Measurements from ENCODE around the gene GLCCI1.

Gene GLCCI1

DNA sequence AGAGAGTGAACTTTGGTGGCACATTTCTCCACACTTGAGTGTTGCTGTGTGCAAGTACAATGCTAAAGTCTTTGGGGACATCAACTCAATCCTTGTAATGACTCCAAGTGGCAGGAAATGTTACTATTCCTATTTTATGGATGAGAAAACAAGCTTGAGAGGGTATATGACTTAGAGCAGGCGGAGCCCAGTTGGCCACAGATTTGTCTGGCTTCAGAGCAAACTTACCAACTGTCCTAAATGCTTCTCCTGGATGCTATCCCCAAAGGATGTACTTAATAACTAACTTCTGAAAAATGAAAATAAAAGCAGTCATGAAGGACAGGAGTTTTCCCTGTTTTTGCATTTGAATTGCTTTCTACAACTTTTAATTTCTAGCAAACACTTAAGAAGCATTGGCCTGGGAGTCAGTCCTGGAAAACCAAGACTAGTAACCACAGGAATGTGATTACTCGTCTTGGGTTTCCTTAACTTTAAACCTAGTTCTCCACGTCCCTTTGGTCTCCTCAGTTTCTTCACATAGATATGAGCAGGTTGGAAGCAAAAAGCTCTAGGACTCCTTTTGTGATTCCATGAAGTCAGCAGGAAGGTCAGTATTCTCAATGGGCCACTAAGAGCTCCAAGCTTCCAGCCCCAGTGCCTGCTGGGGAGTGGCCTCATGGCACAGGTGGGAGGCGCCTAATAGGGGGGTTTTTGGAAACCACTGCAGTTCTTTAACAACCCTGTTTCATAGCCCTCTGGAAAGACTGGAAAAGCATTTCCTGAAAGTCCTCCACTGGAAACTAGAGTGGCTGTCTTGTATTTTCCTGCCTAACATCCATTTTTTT lies 140.8 kb downstream of the GLCCI1 start:
- no peak for DNase-seq

DNA sequence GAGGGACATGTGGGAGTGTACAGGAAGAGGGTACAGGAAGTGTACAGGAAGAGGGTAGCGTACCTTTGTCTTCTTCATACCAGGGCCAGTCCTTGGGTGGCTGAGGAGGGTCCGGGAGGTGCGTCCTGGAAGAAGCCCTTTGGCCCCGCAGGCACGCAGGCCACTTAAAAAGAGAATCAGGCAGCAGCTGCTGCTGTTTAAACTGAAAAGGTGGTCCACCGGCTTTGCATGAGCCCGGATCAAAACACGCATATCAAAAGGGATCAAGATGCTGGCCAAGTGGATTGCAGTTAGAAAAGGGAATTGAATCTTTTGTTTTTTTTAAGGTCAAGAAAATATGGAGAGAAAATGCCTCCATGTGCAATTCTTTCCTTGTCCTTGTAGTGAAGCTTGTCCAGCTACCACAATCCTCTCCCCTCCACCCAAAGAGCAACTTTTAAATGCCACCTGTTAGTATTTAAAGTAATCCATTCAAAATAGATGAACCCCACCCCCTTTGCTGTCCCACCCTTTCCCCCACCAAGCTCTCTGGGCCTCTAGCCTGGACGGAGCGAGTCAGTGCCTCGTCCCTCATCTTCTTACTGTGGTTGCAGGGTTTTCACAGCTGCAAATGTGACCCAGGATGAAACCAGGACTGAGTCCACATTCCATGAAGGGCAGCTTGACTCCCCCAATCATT lies 142.8 kb downstream of the GLCCI1 start:
- DNase-seq: no peak

DNA sequence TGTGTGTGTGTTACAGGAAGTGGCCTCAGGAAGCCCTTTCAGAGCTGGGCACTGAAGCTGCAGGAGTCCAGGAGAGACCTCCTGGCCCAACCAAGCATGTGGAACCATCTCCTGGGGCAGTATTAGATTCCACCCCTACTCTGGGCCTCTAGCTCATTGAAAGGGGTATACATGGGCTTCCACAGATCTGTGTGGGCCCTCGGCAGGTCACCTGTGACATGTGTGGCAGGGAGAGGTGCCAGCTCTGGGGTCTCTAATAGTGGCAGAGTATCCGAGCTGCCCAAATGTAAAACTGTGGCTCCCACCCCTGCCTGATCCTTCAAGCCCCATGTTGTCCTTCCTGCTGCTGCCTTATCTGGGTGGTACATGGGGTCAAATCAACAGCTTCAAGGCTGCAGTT lies 144.1 kb downstream of the GLCCI1 start:
- no peak for DNase-seq

DNA sequence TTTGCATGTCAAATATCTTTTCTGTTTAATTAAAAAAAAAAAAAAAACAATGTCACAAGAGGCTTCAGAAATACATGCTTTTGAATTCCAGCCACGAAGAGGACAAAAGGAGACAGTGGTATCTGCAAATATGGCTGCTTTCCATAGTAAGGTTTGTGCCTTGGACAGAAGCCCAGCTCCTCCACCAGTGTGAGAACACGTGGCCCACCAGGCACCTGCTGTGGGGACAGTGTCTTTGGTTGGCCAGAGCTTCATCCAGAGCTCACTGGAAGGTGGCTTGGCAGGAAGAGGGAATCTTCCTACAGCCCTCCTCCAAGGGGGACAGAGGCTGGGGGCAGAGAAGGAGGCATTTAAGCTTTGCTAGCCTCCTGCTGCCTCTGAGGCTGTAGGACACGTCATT lies 144.6 kb downstream of the GLCCI1 start:
- DNase-seq: no peak

DNA sequence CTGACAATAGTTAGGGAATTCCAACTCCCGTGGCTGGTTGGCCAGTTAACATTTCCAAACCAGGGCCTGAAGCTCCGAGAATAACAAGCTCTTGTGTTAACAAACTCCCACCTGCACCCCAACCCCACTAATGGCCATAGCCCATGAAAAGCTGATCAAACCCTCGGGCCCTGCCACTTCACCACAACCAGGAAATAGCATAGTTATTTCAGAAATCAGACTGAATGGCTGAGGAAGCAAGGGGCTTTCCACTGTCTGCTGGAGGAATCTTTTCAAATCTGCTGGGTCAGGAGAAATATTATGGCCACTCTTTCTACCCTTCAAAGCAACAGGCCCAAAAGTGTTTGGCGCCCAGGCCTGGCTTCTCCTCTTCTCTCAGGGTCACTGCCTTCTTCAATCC lies 145.6 kb downstream of the GLCCI1 start:
- no peak for DNase-seq

DNA sequence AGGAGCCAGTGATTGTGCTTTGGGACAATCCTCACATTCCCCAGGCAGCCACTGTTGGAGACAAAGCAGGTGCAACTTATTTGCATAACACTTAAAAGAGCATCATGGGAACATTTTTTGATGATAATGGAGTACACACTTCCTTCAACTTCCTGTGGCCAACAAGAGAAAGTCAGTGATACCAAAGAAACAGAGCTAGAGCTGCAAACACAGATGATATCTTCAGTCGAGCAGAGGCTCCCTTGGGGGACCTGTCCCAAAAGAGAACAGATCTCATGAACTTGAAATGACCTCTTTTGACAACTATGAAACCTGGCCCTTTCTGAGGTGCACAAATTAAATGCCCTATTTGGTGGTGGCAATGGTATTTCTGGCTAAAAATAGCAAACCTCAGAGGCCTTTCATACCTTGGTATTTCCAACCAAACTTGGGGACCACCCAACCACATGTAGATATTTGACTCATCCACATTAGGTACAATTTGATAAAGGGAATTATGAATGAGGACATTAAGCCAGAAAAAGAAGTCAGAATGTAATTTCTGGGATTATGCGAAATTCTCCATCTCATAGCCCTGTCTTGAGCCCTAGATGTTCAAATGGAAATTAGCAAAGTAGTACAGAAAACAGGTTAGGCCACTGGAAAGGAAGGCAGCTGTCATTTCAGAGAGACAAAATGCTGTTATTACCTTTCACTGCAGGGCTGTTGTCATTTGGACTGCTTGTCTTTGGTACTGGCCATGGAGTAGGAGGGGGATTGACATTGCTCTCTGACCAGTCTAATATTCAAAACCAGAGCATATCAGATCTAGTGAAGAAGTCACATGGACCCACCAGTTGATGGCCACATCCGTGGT lies 147.2 kb downstream of the GLCCI1 start:
- DNase-seq: no peak

DNA sequence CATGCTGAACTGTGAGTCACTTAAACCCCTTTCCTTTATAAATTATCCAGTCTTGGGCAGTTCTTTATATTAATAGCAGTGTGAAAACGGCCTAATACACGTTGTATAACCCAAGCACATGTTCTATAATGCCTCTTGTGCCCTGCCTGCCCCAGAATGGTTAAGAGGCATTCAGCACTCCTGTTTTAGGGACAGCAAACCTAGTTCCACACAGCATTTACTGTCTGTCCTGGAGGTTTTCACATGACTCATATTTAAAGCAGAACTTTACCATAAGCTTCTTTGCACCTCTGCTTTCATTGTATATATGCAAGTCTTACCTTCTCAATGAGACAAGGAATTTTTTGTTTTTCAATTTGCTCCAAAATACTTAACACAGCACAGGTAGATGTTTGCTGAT lies 148.6 kb downstream of the GLCCI1 start:
- DNase-seq: no peak

DNA sequence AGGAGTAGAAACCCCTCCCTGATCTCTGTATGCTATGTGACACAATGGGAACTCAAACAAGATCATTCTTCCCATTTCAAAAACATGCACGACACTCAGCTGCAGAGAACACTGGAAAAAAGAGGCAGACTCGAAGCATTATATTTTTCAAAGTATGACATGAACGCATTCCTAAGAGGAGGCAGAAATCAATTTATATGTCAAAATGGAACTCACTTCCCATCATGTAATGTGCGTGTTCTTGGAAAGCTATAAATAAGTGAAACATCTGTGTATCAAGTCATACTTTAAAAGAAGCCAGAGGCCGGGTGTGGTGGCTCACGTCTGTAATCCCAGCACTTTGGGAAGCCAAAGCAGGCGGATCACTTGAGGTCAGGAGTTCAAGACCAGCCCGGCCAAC lies 150.7 kb downstream of the GLCCI1 start:
- no peak for DNase-seq

DNA sequence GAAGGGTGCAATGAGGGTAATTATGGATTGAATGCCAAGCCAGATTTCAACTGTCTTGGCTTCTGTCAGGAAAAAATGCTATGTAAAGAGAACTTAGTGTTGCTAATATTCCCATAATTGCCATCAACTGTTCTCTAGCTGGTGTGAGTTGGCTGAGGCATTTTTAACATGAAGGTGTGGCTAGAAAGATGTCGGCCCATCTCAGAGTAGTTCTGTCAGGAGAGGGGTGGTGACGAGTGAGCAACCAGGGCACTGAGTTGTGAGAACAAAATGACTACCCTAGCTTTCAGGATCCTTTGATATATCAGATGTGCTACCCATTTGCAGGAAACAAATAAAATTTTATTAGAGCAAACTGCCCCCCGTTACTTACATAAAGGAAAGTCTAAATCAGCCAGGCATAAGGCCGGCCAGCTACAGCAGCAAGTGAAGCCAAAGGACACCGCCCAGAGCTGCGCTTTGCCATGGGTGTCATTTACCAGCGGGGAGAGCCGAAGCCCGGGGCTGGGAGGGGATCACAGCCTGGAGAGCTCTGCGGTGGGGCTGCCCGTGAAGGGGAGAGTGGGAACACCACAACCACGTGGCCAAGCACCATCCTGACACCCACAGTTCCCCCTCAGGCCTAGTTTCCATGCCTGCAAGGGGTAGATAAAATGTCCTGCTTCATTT lies 151.9 kb downstream of the GLCCI1 start:
- no peak for DNase-seq

DNA sequence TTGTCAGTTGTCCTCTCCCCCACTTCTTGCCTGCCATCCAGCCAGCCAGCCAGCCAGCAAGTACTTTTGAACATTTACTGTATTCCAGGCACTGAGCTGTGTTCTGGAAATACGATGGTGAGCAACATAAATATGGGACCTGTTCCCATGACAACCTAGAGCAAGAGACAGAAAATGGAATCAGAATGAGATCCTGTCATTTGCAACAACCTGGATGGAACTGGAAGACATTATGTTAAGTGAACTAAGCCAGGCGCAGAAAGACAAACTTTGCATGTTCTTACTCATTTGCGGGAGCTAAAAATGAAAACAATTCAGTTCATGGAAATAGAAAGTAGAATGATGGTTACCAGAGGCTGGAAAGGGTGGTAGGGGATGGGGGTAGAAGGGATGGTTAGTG lies 152.6 kb downstream of the GLCCI1 start:
- no peak for DNase-seq

DNA sequence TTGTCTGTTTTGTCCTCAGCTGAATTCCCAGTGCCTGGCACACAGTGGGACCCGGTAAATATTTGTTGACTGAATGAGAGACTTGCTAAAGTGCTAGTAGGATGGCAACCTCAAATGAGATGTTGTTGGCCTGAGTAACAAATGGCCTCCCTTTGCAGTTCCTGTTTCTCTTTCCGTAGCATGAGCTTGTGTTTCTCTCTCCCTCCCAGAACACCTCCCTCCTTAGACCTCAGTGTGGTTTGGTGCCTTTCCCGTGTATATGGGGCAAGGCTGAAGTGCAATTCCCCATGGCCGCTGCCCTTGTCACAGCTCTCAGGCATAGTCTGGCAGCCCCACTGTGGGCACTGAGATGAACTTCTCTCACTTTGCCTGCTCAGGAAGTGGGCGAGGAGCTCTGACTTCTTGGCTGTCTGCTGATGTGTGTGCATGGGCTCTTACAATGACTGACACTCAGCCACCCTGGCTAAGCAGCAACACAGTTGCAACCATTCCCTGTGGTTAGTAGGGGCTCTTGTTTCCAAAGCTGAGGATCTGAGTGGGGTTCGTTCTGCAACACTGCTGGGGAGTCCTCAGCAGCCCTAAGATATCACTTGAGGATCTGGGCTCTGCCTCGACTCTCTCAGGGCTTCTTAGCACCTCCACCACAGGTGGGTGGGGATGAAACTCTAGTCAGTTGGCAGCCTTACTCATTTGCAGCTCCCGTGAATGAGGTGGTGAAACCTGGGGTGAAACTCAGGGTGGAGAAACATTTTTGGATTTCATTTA lies 157.3 kb downstream of the GLCCI1 start:
- peak; percentile 79 for DNase-seq

DNA sequence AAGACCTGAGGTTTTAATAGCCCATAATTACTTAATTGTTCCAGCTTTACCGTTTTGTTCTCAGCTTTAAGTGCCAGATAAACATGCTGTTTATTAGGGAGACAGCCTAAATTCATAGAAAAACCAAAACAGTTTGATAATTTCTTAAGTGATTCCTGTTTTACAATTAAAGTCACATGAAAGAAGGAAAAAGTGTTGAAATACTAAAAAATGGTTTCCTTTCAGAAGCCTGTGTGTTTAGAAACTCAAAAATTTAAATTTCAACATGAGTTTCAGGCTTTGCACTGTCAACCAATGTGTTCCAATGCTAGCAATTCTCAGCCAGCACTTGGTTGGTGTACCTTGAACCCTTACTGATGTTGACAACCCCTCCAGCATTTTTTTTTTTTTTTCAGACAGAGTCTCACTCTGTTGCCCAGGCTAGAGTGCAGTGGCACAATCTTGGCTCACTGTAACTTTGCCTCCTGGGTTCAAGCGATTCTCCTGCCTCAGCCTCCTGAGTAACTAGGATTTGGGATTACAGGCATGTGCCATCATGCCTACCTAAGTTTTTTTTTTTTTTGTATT lies 158.1 kb downstream of the GLCCI1 start:
- no peak for DNase-seq

DNA sequence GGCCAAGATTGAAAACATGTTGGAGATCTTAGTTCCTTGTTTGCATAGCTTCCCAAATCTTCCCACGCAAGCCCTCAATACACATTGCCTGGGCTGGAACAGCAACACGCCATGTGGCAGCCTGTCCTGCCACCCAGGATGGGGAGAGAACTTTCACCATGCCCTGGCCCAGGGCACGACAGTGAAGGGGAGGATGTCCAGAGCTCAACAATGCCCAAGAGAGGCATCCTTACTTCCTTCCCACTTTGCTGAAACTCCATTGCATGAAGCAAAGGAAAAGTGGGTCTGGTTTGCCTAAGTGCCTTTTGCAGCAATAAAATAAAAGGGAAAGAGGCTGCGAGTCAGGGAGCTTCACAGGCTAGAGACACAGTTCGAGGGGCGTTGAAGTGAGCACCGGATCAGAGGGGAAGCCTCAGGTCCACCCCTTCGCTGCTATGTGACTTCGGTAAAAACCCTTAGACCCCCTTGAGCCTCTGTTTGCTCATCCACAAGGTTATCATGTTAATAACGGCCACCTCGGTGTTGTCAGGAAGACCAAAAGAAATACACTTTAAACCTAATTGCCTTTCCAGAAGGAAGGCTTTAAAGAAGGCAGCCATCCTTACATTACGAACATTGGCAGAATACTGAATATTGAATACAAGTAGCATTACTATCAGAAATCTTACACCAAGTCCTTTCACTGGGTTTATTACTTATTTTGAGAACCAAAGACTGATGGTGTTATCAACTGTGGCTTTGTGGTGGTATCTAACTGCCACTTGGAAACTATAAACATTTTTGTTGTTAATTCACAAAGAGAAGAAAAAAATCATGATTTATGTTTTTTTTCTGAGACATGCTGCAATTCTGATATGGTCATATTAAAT lies 160.1 kb downstream of the GLCCI1 start:
- no peak for DNase-seq

DNA sequence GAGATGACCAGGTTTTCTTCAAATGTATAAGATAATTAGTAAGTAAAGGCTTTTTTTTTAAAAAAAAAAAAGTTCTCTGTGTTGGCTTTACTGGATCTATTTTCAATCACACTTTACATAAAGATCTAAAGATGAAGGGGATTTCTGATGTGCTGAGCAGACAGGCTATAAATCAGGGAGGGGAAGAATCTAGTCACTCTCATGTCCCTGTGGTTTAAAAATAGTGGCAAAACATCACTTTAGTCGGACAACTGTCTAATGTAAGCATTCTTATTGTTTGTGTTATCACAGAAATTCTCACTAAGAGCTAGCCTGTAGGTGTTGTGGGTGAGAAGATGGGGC lies 160.7 kb downstream of the GLCCI1 start:
- no peak for DNase-seq

DNA sequence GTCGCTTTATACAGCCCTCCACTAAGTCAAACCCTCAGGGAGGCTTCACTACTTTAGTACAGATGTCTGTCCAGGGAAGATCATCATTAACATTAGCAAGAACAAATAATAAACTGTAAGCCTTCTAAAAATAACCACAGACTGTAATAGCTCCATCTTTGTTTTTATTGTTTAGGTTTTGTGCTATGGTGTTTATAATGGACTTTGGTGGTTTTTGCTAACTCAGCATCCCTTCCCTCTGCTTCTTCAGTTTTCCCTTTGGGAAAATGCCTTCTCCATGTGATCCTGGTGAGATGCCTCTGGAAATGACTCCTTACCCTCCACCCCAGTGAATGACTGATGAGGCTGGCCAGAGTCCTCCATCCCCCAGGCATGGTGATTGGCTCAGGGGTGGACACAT lies 162.1 kb downstream of the GLCCI1 start:
- DNase-seq: no peak

DNA sequence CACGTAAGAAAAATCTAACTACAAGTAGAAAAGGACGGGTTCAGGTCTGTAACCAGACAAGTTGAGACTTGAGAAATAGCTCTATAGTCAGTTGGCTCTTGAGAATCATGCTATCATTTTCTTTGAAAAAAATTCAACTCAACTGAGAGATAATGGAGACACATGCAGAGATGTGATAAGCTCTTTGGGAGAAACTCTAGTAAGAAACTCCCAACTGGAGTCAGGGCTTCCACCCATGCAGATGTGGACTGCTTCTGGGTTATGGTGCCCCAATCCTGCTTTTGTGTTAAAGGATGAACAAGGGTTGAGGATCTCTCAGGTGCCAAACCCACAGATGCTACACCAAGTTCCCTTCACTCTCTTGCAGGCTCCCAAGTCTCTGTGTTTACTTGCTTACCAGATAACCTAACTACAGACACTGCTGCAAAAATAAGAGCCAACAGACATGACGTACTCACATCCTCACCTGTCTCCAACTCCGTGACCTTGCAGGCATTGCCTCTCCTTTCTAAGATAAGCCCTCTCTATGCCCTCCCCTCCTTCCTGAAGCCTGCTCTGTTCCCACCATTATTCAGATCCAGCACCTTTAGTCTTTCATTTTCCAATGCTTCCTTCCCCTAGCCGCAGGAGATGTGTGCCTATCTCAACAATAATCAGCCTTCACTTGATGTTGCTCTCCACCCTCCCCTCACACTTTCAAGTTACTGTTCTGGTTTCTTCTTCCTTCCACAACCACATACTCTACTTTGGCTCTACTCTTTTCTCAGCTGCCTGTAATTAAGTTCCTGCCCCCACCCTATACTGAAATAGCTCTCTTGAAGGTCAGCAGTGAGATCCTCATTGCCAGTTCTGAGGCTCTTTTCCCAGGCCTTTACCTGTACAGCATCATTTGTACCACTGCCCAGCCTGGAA lies 163.4 kb downstream of the GLCCI1 start:
- peak; percentile 32 for DNase-seq

DNA sequence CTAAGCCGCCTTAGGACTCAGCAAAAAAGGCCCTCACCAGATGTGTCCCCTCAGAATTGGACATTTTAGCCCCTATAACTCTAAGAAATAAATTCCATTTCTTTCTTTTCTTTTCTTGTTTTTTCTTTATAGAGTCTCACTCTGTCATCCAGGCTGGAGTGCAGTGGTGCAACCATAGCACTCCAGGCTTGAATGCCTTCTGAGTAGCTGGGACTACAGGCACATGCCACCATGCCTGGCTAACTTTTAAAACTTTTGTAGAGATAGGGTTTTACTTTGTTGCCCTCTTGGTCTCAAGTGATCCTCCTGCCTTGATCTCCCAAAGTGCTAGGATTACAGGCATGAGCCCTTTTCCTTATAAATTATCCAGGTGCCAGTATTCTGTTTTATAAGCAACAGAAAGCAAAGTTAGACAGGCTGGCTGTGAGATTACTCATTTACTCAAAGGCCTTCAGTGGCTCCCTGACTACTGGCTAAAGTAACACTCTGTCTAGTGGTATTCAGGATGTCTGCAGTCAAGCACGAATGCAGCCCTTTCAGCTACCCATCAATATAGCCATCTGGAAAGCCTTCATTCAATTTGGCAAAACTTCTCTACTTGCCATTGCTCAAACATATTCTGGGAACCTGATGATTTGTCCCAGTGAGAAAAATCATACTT lies 164.7 kb downstream of the GLCCI1 start:
- DNase-seq: no peak

DNA sequence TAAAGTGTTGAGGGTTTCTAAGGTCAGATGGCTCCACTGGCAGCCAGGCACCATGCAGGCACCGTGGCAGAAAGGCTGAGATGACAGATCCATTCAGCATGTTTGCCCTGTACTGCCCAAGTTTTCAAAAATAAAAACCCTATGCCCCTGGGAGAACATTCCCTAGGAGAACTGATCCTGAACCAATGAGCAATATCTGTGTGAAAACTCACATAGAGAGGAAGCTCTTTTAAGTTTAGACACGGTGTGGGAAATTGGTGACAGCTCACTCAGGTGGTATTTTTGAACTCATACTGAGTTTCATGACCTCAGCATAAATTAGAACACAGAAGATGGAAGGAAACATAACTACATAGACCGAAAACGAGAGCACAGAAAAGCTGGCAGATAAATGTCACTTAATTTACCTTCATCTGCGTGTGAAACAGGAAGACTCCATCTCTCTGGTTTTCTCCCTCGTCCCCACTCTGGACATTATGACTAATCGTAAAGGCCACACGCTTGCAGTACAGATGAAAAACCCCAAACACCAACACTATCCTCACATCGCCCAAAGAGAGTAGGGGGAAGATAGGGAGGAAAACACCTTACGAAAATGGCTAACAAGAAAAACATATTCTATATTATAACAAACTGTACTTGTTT lies 165.6 kb downstream of the GLCCI1 start:
- no peak for DNase-seq

DNA sequence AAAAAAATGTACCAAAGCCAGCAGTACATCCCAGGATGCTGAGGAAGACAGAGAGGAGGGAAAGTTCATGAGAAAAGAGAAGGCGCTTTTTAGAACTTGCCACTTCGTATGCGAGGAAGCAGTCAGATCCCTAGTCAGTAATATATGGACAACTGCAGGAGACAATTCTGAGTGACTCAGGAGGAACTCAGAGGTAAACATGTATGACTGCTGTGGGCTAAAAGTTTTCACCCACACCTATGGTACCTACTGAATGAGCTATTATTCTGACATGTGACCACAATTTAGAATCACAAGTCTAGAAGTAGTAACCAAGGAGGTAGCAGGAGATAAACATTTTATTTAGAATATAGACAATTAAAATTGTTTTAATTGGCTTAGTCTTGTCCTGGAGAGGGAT lies 166.8 kb downstream of the GLCCI1 start:
- DNase-seq: no peak

Data from activated gamma-delta T cell treated with Interleukin-2 at 50 U/mL for 16 hours (primary cell).